Uterus (tissue), 4 donors: ENCODE data around the gene SIN3A. TPM values are rescaled to one million over a fixed set of nuclear protein-coding genes. Genes with fewer than 3 reads are reported as not detected.

Experiments used
- DNase-seq, 2 donors: peaks; one replicate each; pipeline ENCODE4 v3.0.0-alpha.2; 2019 to 2020
- H3K27ac ChIP-seq, 2 donors: fragments of 200-600 bp; sonication (generic); 1 replicate in 1 of 2; 2 replicates in 1 of 2; pipeline ENCODE4 v1.5.1; 2016 to 2018
- H3K27me3 ChIP-seq, 2 donors: fragments of 200-600 bp; sonication (generic); one replicate each; pipeline ENCODE4 v1.5.1; 2018 to 2019; ENCODE audit warnings: control low read depth in 1 of 2
- H3K36me3 ChIP-seq, 2 donors: fragments of 200-600 bp; sonication (generic); one replicate each; pipeline ENCODE4 v1.5.1; 2019; ENCODE audit warnings: control low read depth in 1 of 2
- H3K4me1 ChIP-seq, 2 donors: fragments of 200-600 bp; sonication (generic); one replicate each; pipeline ENCODE4 v1.5.1; 2018 to 2019; ENCODE audit warnings: control low read depth in 1 of 2
- H3K4me3 ChIP-seq, 2 donors: fragments of 200-600 bp; sonication (generic); 1 replicate in 1 of 2; 2 replicates in 1 of 2; pipeline ENCODE4 v1.5.1; 2018 to 2019; ENCODE audit warnings: mild to moderate bottlenecking in 1 of 2
- H3K9me3 ChIP-seq, 2 donors: fragments of 200-600 bp; sonication (generic); one replicate each; pipeline ENCODE4 v1.5.1; 2019; ENCODE audit warnings: control low read depth in 1 of 2
- POLR2A ChIP-seq, 2 donors: fragments of 450-650 bp; IDR thresholded peaks; one replicate each; pipeline ENCODE4 v1.6.1; 2016; ENCODE audit warnings: antibody characterized with exemption in 2 of 2, mild to moderate bottlenecking in 1 of 2, moderate library complexity in 1 of 2
- intact Hi-C: fragments of 100-400 bp; cut with DNase I; formaldehyde crosslinking; loops from one replicate; pipeline ENCODE4 v1.15.1; 2023; ENCODE audit warnings: low total_unique reads
- total RNA-seq, 4 donors: library from RNA; depleted of rRNA in 3 of 4; stranded (reverse); fragments of >200 nt in 3 of 4; gene quantifications; one replicate each; pipeline versions ENCODE4 v1.1.0 to v1.2.4, GENCODE V29; 2014 to 2023
- TF ChIP-seq, protein P1 (sequence below), 4 experiments: fragments of 200-600 bp in 2 of 4; fragments of 450-650 bp in 2 of 4; sonication (generic) in 2 of 4; IDR thresholded peaks; one replicate each; pipeline ENCODE4 v1.5.1; 2016 to 2019; ENCODE audit warnings: antibody characterized with exemption in 4 of 4, mild to moderate bottlenecking in 2 of 4, moderate library complexity in 1 of 4
- donor health status: DM: yes; HTN: yes; CAD: no.

SIN3A gene
- total RNA-seq, 4 donors from 2014 or later: 20.3 to 116 (median 55.2) TPM

DNA sequence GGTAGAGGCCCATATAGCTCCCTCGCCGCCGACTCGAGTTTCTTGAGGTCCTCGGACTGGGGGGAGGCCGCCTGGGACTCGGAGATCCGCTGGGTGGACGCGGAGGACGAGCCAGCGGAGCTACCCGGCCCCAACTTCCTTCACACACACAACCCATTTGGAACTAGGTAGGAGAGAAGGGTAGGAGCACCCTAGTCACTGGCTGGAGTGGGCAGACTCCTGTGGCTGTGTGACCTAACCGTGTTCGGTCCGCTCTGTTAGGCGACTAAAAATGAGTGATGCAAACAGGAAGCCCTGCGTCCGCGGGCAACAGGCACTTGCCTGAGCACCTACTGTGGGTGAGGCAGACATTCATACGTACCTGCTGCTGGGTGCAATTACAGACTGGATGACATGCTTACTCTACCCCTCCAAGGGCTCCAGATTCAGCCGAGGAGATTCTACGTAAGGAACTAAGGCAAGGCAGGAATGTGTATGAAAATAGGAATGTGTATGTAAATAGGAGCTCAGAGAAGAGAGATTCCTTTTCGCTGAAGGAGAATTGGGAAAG lies 4.6 kb upstream of the SIN3A start:
- Histone ChIP-seq H3K27ac (peak overlapping the region; percentile 95 to 99), H3K4me1 (no peaks in the 10 kb centered on the region), H3K9me3 (no peaks in the 10 kb centered on the region), H3K27me3 (no peaks in the 10 kb centered on the region), H3K4me3 (peak overlapping the region; percentile 76 to 81), H3K36me3 (no peaks in the 10 kb centered on the region)
- TF ChIP-seq POLR2A (IDR thresholded peaks at IDR 0.05): no peak
- TF ChIP-seq, protein P1, sequence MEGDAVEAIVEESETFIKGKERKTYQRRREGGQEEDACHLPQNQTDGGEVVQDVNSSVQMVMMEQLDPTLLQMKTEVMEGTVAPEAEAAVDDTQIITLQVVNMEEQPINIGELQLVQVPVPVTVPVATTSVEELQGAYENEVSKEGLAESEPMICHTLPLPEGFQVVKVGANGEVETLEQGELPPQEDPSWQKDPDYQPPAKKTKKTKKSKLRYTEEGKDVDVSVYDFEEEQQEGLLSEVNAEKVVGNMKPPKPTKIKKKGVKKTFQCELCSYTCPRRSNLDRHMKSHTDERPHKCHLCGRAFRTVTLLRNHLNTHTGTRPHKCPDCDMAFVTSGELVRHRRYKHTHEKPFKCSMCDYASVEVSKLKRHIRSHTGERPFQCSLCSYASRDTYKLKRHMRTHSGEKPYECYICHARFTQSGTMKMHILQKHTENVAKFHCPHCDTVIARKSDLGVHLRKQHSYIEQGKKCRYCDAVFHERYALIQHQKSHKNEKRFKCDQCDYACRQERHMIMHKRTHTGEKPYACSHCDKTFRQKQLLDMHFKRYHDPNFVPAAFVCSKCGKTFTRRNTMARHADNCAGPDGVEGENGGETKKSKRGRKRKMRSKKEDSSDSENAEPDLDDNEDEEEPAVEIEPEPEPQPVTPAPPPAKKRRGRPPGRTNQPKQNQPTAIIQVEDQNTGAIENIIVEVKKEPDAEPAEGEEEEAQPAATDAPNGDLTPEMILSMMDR (IDR thresholded peaks at IDR 0.05): no peak
- intact Hi-C loops: no loop called here
- DNase-seq: no peak

DNA sequence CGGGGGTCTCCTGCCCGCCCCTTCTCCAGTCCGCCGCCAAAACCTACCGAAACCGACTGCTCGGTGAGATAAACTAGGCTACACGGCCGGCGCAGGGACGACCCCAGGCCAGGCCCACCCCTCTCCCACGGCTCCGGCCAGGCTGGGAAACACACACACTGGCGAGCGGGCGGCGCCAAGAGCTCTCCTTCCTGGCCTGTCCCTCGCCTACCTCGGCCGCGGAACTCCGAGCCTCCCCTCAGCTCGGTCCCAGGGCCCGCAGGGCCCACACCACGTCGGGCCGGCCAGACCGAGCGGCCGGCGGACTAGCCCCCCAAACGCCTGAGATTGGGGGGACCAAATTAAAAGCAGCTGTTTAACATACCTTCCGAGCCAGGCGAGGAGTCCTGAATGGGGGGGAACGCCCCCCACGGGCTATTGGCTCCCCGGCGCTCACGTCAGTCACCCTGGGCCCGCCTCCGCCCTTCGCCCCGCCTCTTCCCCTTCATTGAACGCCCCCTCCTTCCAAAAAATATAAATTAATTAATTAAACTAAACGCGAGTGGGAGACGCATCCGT lies 4.0 kb upstream of the SIN3A start:
- peak; percentile 86 to 89 for DNase-seq
- no peaks in the 10 kb centered on the region for H3K27me3 ChIP-seq
- peak overlapping the region; percentile 76 to 81 for H3K4me3 ChIP-seq
- H3K4me1 ChIP-seq: no peaks in the 10 kb centered on the region
- intact Hi-C loops: no loop called here
- H3K27ac ChIP-seq: peak overlapping the region; percentile 95 to 99
- H3K9me3 ChIP-seq: no peaks in the 10 kb centered on the region
- TF ChIP-seq, protein P1 (IDR thresholded peaks at IDR 0.05): no peak
- peak; percentile 67 to 72 for TF ChIP-seq POLR2A (IDR thresholded peaks at IDR 0.05)
- no peaks in the 10 kb centered on the region for H3K36me3 ChIP-seq

DNA sequence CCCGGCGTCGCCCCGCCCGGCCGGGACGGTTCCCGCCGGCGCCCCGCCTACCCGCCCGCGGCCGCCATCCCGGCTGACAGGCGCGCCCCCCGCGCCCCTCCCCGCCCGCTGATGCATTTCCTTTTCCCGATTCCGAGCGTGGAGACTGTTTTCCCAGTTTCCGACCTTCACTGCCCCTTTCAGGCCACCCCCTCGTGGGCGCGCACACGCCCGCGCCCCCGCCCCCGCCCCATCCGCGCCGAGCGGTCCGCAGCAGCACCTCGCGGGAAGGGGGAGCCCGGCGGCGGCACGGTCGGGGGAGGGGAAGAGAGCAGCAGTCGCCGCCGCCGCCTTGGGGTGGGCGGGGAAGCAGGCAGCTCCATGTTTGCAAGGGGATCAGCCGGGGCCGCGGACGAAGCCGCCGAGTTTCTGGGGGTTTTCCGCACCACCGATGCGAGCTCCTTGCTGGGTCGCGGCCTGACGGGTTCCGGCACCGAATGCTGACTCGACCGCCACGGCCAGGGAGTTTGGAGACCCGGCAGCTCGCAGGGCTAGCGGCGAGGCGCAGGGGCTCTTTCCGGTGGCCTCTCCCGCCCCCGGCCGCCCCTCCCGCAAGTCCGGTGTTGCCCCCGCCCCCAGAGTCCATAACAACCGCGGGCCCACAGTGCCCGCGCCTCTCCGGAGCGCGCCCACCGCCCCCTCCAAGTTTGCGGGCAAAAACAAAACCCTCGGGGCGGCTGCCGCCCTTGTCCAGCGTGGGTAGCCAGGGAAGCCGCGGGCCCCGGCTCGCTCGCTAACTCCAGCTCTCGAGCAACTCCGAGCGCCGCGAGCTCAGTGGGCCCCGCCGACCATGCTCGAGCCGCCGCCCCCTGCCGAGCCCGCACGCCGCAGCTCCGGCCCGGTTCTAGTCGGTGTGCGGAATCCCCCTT lies 3.2 kb upstream of the SIN3A start:
- Histone ChIP-seq H3K27me3 (no peaks in the 10 kb centered on the region), H3K27ac (peak overlapping the region; percentile 95 to 99), H3K4me1 (peaks cover 2% of the 10 kb centered on the region in 2 donors), H3K4me3 (peak overlapping the region; percentile 76 to 81), H3K9me3 (no peaks in the 10 kb centered on the region), H3K36me3 (no peaks in the 10 kb centered on the region)
- no peak for DNase-seq
- TF ChIP-seq, protein P1 (IDR thresholded peaks at IDR 0.05): peak in 1 of 4 experiments; percentile 6
- TF ChIP-seq POLR2A (IDR thresholded peaks at IDR 0.05): no peak
- intact Hi-C loops: no loop called here

DNA sequence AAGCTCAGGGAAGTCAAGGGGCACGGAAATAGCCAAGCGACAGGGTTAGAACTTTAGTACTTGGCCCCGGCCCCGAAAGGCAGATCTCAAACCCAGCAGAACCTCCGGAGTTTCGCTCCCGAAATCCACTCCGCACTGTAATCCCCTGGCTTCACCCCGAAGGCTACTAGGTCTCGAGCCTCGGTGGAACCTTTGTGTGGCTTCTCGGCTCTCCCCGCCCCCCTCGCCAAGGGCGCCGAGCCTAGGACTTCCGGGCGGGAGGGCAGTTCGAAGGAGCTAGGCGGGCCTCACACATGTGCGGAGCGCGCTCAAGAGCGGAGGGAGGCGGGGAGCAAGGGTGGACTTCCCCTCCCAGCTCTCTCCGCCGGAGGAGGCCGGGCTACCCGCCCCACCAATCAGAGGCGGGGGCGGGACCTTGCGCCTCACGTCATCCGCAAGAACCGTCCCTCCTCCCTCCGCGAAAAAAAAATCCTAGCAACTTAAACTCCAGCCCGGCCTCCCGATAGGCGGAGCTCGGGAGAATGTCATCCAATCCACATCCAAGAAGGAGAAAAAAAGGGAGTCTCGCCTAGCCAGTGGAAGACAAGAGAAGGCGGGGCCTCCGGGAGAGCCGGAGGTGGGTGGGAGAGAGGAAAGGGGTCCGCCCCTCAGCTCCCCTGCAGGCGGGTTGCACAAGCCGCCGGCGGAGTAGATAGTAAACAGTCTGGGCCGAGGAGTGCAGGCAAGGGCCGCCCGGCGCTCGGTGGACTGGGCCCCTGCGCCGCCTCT lies 2.4 kb upstream of the SIN3A start:
- TF ChIP-seq, protein P1 (IDR thresholded peaks at IDR 0.05): peak in 2 of 4 experiments; percentile 19 to 29
- TF ChIP-seq POLR2A (IDR thresholded peaks at IDR 0.05): peak; percentile 76 to 81
- no peaks in the 10 kb centered on the region for H3K27me3 ChIP-seq
- H3K27ac ChIP-seq: peak overlapping the region; percentile 98 to 99
- peaks cover 6 to 7% of the 10 kb centered on the region in 2 donors for H3K4me1 ChIP-seq
- no peaks in the 10 kb centered on the region for H3K36me3 ChIP-seq
- H3K9me3 ChIP-seq: no peaks in the 10 kb centered on the region
- peak overlapping the region; percentile 76 to 81 for H3K4me3 ChIP-seq
- intact Hi-C loops: no loop called here
- DNase-seq: peak; percentile 98
